ENCODE measurements around the gene SEC16B.

DNA sequence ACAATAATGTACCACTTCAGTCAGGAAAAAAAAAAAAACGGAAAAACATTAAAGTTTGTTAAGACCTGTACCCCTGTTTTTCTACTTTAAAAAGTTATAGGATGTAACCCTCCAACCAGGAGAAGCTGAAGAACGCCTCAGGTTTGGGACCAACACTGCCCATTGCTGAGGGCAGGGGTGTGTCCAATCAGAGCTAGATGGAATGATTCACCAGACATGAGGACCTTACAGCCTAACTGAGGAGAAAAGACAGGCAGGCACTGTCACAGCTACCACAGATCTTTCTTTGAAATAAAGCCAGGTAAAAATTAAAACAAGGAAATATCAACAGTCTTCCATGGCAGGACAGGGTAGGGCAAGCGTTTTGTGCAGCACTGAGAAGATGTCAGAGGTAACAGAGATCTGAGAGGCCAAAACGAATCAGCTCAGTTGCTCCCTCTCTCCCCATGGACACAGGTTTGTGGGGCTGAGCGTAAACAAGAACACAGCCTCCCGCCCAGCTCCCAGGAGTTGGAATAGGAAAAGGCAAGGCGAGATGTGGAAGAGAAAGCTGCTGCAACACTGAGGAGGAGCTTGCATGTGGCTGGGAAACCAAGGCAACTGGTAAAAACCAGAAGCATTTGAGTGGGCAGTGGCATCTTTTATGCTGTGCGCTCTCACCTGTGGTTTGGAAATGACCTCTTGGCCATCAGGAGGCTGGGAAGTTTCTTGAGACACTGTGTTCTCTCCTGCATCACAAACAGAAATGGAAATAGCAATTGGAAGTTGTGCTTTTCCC lies 34.0 kb downstream of the SEC16B start:
- no peak for TF ChIP-seq POLR2A (IDR thresholded peaks at IDR 0.05; ENCODE audit: low read length)
- TF ChIP-seq GATA1 (IDR thresholded peaks at IDR 0.05; ENCODE audit: low read depth, low read length), result no peak

Data from erythroblast (primary cell).